Keratinocyte (primary cell): ENCODE data around the gene EIF3B.

Source experiments
- EZH2 ChIP-seq: IDR thresholded peaks from one replicate; pipeline ENCODE4 v1.6.1; 2012; ENCODE audit warnings: inconsistent platforms, mild to moderate bottlenecking, low read length, moderate library complexity
- TF ChIP-seq, protein P1 (sequence below), 3 experiments: IDR thresholded peaks in 1 of 3; conservative IDR thresholded peaks in 1 of 3; optimal IDR thresholded peaks in 1 of 3; 2 replicates in 2 of 3; 3 replicates in 1 of 3; pipeline versions ENCODE3 to v1.5.1; 2011; ENCODE audit warnings: low read length in 3 of 3, mild to moderate bottlenecking in 3 of 3, moderate library complexity in 2 of 3, control low read depth in 1 of 3, inconsistent platforms in 1 of 3; ENCODE audit not compliant: insufficient read depth in 2 of 3; ENCODE audit errors: extremely low read depth in 1 of 3

DNA sequence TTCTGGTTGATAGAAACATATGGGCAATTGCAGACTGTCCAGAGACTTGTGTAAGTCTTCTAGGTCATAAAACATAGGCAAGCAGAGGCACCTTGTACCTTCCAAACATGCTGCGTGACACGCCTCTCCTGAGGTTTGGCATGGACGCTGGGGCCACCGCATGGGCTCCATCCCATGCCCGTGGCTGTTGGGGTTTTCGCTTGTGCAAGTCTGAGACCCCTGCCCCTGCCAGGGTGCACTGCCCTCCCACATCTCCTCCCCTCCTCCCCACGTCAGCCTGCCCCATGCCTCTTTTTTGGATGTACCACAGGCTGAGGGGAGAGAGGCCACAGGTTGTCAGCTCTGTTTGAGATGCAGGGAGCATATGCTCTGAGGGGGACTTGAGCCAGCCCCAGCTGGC, 19.0 kb downstream of the EIF3B start:
- TF ChIP-seq, protein P1, sequence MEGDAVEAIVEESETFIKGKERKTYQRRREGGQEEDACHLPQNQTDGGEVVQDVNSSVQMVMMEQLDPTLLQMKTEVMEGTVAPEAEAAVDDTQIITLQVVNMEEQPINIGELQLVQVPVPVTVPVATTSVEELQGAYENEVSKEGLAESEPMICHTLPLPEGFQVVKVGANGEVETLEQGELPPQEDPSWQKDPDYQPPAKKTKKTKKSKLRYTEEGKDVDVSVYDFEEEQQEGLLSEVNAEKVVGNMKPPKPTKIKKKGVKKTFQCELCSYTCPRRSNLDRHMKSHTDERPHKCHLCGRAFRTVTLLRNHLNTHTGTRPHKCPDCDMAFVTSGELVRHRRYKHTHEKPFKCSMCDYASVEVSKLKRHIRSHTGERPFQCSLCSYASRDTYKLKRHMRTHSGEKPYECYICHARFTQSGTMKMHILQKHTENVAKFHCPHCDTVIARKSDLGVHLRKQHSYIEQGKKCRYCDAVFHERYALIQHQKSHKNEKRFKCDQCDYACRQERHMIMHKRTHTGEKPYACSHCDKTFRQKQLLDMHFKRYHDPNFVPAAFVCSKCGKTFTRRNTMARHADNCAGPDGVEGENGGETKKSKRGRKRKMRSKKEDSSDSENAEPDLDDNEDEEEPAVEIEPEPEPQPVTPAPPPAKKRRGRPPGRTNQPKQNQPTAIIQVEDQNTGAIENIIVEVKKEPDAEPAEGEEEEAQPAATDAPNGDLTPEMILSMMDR (optimal IDR thresholded peaks at IDR 0.05 in 1 of 3, IDR thresholded peaks at IDR 0.05 in 1 of 3, conservative IDR thresholded peaks at IDR 0.05 in 1 of 3; ENCODE audit: extremely low read depth in 1 of 3, insufficient read depth in 2 of 3, low read length in 3 of 3) = no peak
- no peak for TF ChIP-seq EZH2
